Left lung (tissue), 10 donors: ENCODE measurements around the gene EHMT1. TPM values are rescaled to one million over a fixed set of nuclear protein-coding genes. Genes with fewer than 3 reads are reported as not detected.

Experiments
- ATAC-seq: fragments of 200-7000 bp; cut with Tn5 transposase; one replicate; pipeline ENCODE4 v1.9.1; 2020; ENCODE audit warnings: moderate library complexity
- DNase-seq, 4 donors: peaks; one replicate each; pipeline ENCODE4 v3.0.0-alpha.2; 2013 to 2020
- H3K27ac ChIP-seq, 2 donors: fragments of 200-600 bp; sonication (generic) in 1 of 2; one replicate each; pipeline versions ENCODE4 v1.5.0 to v1.8.0; 2020 to 2021
- H3K27me3 ChIP-seq, 2 donors: fragments of 200-600 bp; sonication (generic) in 1 of 2; one replicate each; pipeline versions ENCODE4 v1.5.0 to v1.8.0; 2020 to 2021
- H3K36me3 ChIP-seq, 2 donors: fragments of 200-600 bp; sonication (generic) in 1 of 2; one replicate each; pipeline versions ENCODE4 v1.5.0 to v1.8.0; 2020 to 2021
- H3K4me1 ChIP-seq, 2 donors: fragments of 200-600 bp; one replicate each; pipeline ENCODE4 v1.8.0; 2021
- H3K4me3 ChIP-seq, 2 donors: fragments of 200-600 bp; sonication (generic) in 1 of 2; one replicate each; pipeline versions ENCODE4 v1.5.0 to v1.8.0; 2020 to 2021; ENCODE audit warnings: mild to moderate bottlenecking in 1 of 2
- H3K9me3 ChIP-seq, 2 donors: fragments of 200-600 bp; sonication (generic) in 1 of 2; one replicate each; pipeline versions ENCODE4 v1.5.0 to v1.8.0; 2020 to 2021
- CTCF ChIP-seq, 2 donors: fragments of 200-600 bp; sonication (generic) in 1 of 2; IDR thresholded peaks; one replicate each; pipeline versions ENCODE4 v1.5.0 to v1.8.0; 2021; ENCODE audit warnings: antibody characterized with exemption in 2 of 2
- intact Hi-C, 2 donors: fragments of 100-400 bp; cut with DNase I; formaldehyde crosslinking; loops; one replicate each; pipeline versions ENCODE4 v1.11.2 to v1.14.2; 2022
- polyA plus RNA-seq, 6 donors: library from polyadenylated mRNA; unstranded; fragments of 120-200 nt; gene quantifications; one replicate each; pipeline ENCODE4 v1.2.1, GENCODE V29; 2013; ENCODE audit not compliant: insufficient read length in 6 of 6
- total RNA-seq, 2 donors: library from RNA; stranded (reverse); fragmentation: NEBNext Ultra II Directional; extraction: Animal tissue kit (Norgen Biotek cat#: 25700); gene quantifications; one replicate each; pipeline ENCODE4 v1.2.1, GENCODE V29; 2021
- donor health status: DM: no; HTN: yes; CAD: no.
- donor health status: DM: no; HTN: no; CAD: no.

Gene EHMT1
- total and polyA plus RNA-seq, 8 donors, result 71.5 to 92.7 (median 82.7) TPM

DNA sequence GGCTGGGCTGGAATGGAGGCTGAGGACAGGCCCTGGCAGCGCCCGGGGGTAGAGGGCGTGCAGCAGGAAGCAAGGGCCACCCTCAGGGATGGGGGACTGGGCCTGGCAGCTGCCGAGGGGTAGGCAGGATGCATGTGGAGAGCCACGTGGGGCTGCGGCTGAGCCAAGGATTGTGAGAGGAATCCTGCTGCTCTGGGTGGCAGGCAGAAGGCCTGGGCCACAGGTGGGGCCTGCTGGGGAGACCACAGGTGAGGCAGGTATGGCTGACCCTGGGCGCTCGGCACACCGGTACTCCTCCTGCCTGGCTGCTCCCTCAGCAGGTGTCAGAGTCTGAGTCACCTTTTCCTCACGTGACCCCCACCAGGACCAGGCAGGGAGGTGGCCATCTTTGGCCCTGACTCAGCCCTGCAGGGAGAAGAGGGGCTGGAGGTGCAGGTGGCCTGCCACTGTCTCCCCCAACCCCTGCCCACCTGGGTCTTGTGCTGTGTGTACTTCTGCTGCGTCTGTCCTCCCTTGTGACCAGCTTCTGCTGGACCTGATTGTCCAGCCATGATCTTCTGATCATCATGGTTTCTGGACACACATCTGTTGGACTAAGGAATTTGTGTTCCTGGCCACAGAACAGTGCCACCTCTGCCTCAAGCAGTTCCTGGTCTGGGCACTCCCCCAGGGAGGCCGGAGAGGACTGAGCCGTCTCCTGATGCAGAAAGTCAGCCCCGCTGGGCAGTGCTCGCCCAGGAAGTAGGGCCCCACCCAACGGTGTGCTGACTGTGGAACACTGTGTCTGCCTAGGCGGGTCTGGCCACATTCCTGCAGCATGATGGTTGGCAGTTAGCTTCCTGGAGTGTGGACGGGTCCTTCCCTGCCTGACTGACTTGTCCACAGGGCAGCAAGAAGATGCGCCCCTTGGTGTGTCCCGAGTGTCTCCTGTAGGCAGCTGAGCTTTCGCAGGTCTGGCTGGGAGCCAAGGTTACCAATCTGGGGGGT, 6.9 kb upstream of the EHMT1 start:
- intact Hi-C loops, result no loop called here
- peak in 3 of 4 donors; percentile 70 to 93 (median 89) for DNase-seq

GRCh38 chr9:137612741-137613142, 6.1 kb upstream of the EHMT1 start:
- Histone ChIP-seq H3K4me1 (peaks cover 25 to 82% of the 10 kb centered on the region in 2 donors), H3K36me3 (peaks cover 0 to 39% of the 10 kb centered on the region in 2 donors), H3K4me3 (no peak overlapping the region), H3K27me3 (no peaks in the 10 kb centered on the region), H3K27ac (peak overlapping the region; percentile 81 to 82), H3K9me3 (no peaks in the 10 kb centered on the region)
- no peak for DNase-seq
- ATAC-seq, result no peak
- intact Hi-C loops, result no loop called here
- TF ChIP-seq CTCF (IDR thresholded peaks at IDR 0.05), result no peak

More for the DNA sequence above, 6.9 kb upstream of the EHMT1 start:
- Histone ChIP-seq H3K4me1 (peaks cover 29 to 82% of the 10 kb centered on the region in 2 donors), H3K27me3 (no peaks in the 10 kb centered on the region), H3K4me3 (peak overlapping the region in 1 of 2 donors; percentile 11), H3K36me3 (peaks cover 0 to 39% of the 10 kb centered on the region in 2 donors), H3K27ac (peak overlapping the region; percentile 81 to 82), H3K9me3 (no peaks in the 10 kb centered on the region)
- TF ChIP-seq CTCF (IDR thresholded peaks at IDR 0.05), result no peak
- ATAC-seq, result peak; percentile 91

DNA sequence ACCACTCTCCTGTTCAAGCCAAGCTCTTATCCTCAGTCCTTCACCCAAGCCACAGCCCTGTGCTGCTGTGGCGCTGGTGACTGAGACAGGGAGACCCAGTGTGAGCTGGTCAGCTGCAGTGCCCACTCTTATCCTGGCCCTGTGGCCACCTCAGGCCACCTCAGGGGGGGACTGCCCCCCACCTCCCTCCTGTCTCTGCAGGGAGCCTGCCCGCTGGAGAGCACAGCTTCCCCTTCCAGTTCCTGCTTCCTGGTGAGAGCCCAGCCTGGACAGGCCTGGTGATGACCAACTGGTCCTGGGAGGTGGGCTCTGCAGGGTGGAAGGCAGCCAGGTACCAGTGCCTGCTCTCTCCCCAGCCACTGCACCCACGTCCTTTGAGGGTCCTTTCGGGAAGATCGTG, 5.5 kb upstream of the EHMT1 start:
- no peak for ATAC-seq
- no peak for TF ChIP-seq CTCF (IDR thresholded peaks at IDR 0.05)
- peak overlapping the region; percentile 81 to 82 for H3K27ac ChIP-seq
- peaks cover 0 to 39% of the 10 kb centered on the region in 2 donors for H3K36me3 ChIP-seq
- no peaks in the 10 kb centered on the region for H3K9me3 ChIP-seq
- no peaks in the 10 kb centered on the region for H3K27me3 ChIP-seq
- intact Hi-C loops, result no loop called here
- H3K4me3 ChIP-seq, result no peak overlapping the region
- peaks cover 26 to 80% of the 10 kb centered on the region in 2 donors for H3K4me1 ChIP-seq
- peak in 1 of 4 donors; percentile 44 for DNase-seq

DNA sequence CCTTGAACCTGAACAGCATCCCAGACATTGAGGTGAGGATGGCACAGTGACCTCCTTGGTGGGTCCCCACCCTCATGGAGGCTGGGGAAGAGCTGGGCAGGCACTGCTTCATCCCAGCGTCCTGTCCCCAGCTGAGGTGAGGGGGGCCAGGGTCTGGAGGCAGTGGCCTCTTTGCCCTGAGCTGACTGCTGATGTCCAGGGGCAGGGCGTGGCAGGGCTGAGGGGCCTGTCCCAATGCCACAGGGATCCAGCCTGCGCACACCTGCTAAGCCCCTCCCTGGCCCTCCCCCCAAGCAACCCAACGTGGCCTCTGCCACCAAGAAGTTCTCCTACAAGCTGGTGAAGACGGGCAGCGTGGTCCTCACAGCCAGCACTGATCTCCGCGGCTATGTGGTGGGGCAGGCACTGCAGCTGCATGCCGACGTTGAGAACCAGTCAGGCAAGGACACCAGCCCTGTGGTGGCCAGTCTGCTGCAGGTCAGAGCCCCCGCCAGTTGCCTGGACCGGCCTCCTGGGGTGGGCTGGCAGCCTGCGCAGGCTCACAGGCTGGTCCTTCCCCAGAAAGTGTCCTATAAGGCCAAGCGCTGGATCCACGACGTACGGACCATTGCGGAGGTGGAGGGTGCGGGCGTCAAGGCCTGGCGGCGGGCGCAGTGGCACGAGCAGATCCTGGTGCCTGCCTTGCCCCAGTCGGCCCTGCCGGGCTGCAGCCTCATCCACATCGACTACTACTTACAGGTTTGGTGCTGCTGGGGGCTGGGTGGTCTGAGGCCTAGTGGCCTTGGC, 4.9 kb upstream of the EHMT1 start:
- intact Hi-C loops, result no loop called here
- Histone ChIP-seq H3K4me3 (no peak overlapping the region), H3K27ac (peak overlapping the region in 1 of 2 donors; percentile 81), H3K9me3 (no peaks in the 10 kb centered on the region), H3K4me1 (peaks cover 26 to 73% of the 10 kb centered on the region in 2 donors), H3K36me3 (peaks cover 0 to 39% of the 10 kb centered on the region in 2 donors), H3K27me3 (no peaks in the 10 kb centered on the region)
- TF ChIP-seq CTCF (IDR thresholded peaks at IDR 0.05), result no peak
- DNase-seq, result peak in 1 of 4 donors; percentile 72
- ATAC-seq, result no peak
